ENCODE measurements around the gene TSC22D4. TPM values are rescaled to one million over a fixed set of nuclear protein-coding genes. Genes with fewer than 3 reads are reported as not detected.

Gene TSC22D4
- total and polyA plus RNA-seq, 5 donors from 2014 or later, result 22.2 to 113 (median 35.5) TPM

GRCh38 chr7:100490483-100491191 lies 11.6 kb upstream of the TSC22D4 start:
- Histone ChIP-seq H3K27me3 (ENCODE audit: control insufficient read depth, insufficient read depth, low read length) (no peaks in the 10 kb centered on the region), H3K27ac (ENCODE audit: insufficient read depth, low read length, poor library complexity, severe bottlenecking) (no peak overlapping the region), H3K4me1 (ENCODE audit: control insufficient read depth, insufficient read depth, low read length, poor library complexity, severe bottlenecking) (peaks cover 13% of the 10 kb centered on the region), H3K36me3 (ENCODE audit: control insufficient read depth, insufficient read depth, low read length) (no peaks in the 10 kb centered on the region), H3K4me3 (ENCODE audit: low read depth, low read length) (no peak overlapping the region), H3K9me3 (ENCODE audit: control insufficient read depth in 2 of 2, low read length in 2 of 2) (no peaks in the 10 kb centered on the region)
- ATAC-seq (ENCODE audit: low read depth in 2 of 2) (no peak), DNase-seq (no peak)
- H3K4me1 Mint-ChIP-seq, result peaks cover 0 to 33% (median 4%) of the 10 kb centered on the region in 4 donors
- H3K9me3 Mint-ChIP-seq, result no peaks in the 10 kb centered on the region
- no peak overlapping the region for H3K4me3 Mint-ChIP-seq
- H3K36me3 Mint-ChIP-seq, result no peaks in the 10 kb centered on the region
- H3K27ac Mint-ChIP-seq, result peak overlapping the region in 1 of 3 donors; percentile 46
- H3K27me3 Mint-ChIP-seq, result peaks cover 18% of the 10 kb centered on the region

DNA sequence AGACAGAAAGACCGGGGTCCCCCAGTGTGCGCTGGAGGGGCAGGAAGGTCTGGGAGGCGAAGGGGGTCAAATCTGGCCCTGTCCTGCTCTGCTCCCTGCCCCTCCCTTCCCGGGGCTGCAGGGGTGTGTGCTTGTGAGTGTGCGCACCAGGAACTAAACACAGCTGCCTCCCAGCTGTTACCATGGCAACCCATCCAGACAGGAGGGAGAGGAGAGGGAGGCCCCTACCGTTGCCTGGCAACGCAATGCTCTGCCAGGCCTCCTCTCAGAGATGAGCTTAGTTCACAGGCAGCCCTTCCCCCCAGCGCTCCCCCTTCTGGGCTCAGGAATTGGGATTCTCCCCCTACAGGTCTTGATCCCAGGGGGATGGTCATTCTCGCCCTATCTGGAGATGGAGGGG lies 10.8 kb upstream of the TSC22D4 start:
- Histone ChIP-seq H3K36me3 (ENCODE audit: control insufficient read depth, insufficient read depth, low read length) (no peaks in the 10 kb centered on the region), H3K4me3 (ENCODE audit: low read depth, low read length) (no peak overlapping the region), H3K4me1 (ENCODE audit: control insufficient read depth, insufficient read depth, low read length, poor library complexity, severe bottlenecking) (peaks cover 13% of the 10 kb centered on the region), H3K27ac (ENCODE audit: insufficient read depth, low read length, poor library complexity, severe bottlenecking) (no peak overlapping the region), H3K9me3 (ENCODE audit: control insufficient read depth in 2 of 2, low read length in 2 of 2) (no peaks in the 10 kb centered on the region), H3K27me3 (ENCODE audit: control insufficient read depth, insufficient read depth, low read length) (no peaks in the 10 kb centered on the region)
- DNase-seq (peak in 1 of 3 donors; percentile 62), ATAC-seq (ENCODE audit: low read depth in 2 of 2) (no peak)
- H3K4me1 Mint-ChIP-seq, result peaks cover 0 to 30% (median 4%) of the 10 kb centered on the region in 4 donors
- no peaks in the 10 kb centered on the region for H3K9me3 Mint-ChIP-seq
- peaks cover 12% of the 10 kb centered on the region for H3K27me3 Mint-ChIP-seq
- no peak overlapping the region for H3K4me3 Mint-ChIP-seq
- H3K27ac Mint-ChIP-seq, result no peak overlapping the region
- H3K36me3 Mint-ChIP-seq, result no peaks in the 10 kb centered on the region

GRCh38 chr7:100489121-100489520 lies 10.1 kb upstream of the TSC22D4 start:
- Mint-ChIP-seq H3K27ac (no peak overlapping the region), H3K9me3 (no peaks in the 10 kb centered on the region), H3K4me3 (no peak overlapping the region), H3K27me3 (peaks cover 10% of the 10 kb centered on the region), H3K4me1 (peaks cover 0 to 29% (median 4%) of the 10 kb centered on the region in 4 donors), H3K36me3 (no peaks in the 10 kb centered on the region)
- peaks cover 13% of the 10 kb centered on the region for H3K4me1 ChIP-seq (ENCODE audit: control insufficient read depth, insufficient read depth, low read length, poor library complexity, severe bottlenecking)
- H3K9me3 ChIP-seq (ENCODE audit: control insufficient read depth in 2 of 2, low read length in 2 of 2), result no peaks in the 10 kb centered on the region
- DNase-seq (no peak), ATAC-seq (ENCODE audit: low read depth in 2 of 2) (no peak)
- no peaks in the 10 kb centered on the region for H3K27me3 ChIP-seq (ENCODE audit: control insufficient read depth, insufficient read depth, low read length)
- no peak overlapping the region for H3K4me3 ChIP-seq (ENCODE audit: low read depth, low read length)
- H3K27ac ChIP-seq (ENCODE audit: insufficient read depth, low read length, poor library complexity, severe bottlenecking), result no peak overlapping the region
- H3K36me3 ChIP-seq (ENCODE audit: control insufficient read depth, insufficient read depth, low read length), result no peaks in the 10 kb centered on the region

GRCh38 chr7:100488333-100489095 lies 9.5 kb upstream of the TSC22D4 start:
- Mint-ChIP-seq H3K27ac (no peak overlapping the region), H3K4me1 (peaks cover 0 to 26% (median 4%) of the 10 kb centered on the region in 4 donors), H3K27me3 (peaks cover 10% of the 10 kb centered on the region), H3K36me3 (no peaks in the 10 kb centered on the region), H3K9me3 (no peaks in the 10 kb centered on the region), H3K4me3 (no peak overlapping the region)
- ATAC-seq (ENCODE audit: low read depth in 2 of 2) (no peak), DNase-seq (no peak)
- Histone ChIP-seq H3K36me3 (ENCODE audit: control insufficient read depth, insufficient read depth, low read length) (no peaks in the 10 kb centered on the region), H3K27ac (ENCODE audit: insufficient read depth, low read length, poor library complexity, severe bottlenecking) (no peak overlapping the region), H3K27me3 (ENCODE audit: control insufficient read depth, insufficient read depth, low read length) (no peaks in the 10 kb centered on the region), H3K4me3 (ENCODE audit: low read depth, low read length) (no peak overlapping the region), H3K9me3 (ENCODE audit: control insufficient read depth in 2 of 2, low read length in 2 of 2) (no peaks in the 10 kb centered on the region), H3K4me1 (ENCODE audit: control insufficient read depth, insufficient read depth, low read length, poor library complexity, severe bottlenecking) (peaks cover 10% of the 10 kb centered on the region)

DNA sequence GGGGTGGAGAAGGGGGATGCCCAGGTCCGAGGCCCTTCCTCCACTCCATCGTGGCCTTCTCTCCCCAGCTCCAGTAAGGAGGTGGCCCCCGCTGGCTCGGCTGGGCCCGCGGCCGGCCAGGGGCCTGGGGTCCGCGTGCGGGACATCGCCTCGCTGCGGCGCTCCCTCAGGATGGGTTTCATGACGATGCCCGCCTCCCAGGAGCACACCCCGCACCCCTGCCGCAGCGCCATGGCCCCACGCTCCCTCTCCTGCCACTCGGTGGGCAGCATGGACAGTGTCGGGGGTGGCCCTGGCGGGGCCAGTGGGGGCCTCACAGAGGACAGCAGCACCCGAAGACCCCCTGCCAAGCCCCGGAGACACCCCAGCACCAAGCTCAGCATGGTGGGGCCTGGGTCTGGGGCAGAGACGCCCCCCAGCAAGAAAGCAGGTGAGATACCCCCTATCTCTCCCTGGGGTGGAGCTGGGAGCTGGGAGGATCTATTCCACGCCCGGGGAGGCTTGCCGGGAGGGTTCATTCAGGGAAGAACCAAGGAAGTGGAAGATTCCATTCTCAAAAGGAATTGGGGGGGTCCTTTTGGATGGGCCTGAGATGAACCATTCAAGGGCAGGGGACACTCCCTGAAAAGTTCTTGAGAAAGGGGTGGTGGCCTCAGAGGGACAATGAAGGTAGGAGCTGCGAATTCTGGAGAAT lies 7.9 kb upstream of the TSC22D4 start:
- no peaks in the 10 kb centered on the region for H3K36me3 ChIP-seq (ENCODE audit: control insufficient read depth, insufficient read depth, low read length)
- H3K27ac Mint-ChIP-seq, result peak overlapping the region in 1 of 3 donors; percentile 83
- no peaks in the 10 kb centered on the region for H3K9me3 Mint-ChIP-seq
- no peak overlapping the region for H3K27ac ChIP-seq (ENCODE audit: insufficient read depth, low read length, poor library complexity, severe bottlenecking)
- H3K4me3 ChIP-seq (ENCODE audit: low read depth, low read length), result no peak overlapping the region
- ATAC-seq (ENCODE audit: low read depth in 2 of 2), result no peak
- no peaks in the 10 kb centered on the region for H3K36me3 Mint-ChIP-seq
- DNase-seq, result no peak
- H3K4me1 ChIP-seq (ENCODE audit: control insufficient read depth, insufficient read depth, low read length, poor library complexity, severe bottlenecking), result peaks cover 17% of the 10 kb centered on the region
- peaks cover 10% of the 10 kb centered on the region for H3K27me3 Mint-ChIP-seq
- peaks cover 0 to 25% (median 6%) of the 10 kb centered on the region in 4 donors for H3K4me1 Mint-ChIP-seq
- H3K9me3 ChIP-seq (ENCODE audit: control insufficient read depth in 2 of 2, low read length in 2 of 2), result no peaks in the 10 kb centered on the region
- no peak overlapping the region for H3K4me3 Mint-ChIP-seq
- no peaks in the 10 kb centered on the region for H3K27me3 ChIP-seq (ENCODE audit: control insufficient read depth, insufficient read depth, low read length)

DNA sequence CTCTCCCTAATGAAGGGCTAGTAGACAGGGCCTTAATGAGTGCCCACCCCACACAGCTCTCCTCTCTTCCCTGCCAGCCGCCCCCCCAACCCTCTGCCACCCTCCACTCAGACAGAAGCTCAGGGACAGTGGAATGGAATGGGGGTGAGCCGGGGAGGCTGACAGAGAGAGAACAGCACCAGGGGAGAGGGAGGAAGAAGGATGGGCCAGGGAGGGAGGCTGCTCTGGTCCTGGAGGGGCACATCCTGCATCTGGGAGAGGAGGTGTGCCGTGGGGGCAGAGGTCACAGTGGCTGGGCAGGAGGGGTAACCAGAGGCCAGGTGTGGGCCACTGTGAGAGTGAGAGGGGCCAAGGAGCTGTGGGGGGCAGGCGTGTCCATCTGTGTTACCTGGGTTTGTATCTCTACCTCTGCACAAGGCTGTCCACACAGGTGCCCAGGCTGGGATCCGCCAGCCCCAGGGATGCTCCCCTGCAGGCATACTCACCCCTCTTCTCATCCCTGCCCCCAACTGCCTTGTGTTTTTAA lies 7.2 kb upstream of the TSC22D4 start:
- peaks cover 0 to 30% (median 9%) of the 10 kb centered on the region in 4 donors for H3K4me1 Mint-ChIP-seq
- Histone ChIP-seq H3K4me3 (ENCODE audit: low read depth, low read length) (no peak overlapping the region), H3K9me3 (ENCODE audit: control insufficient read depth in 2 of 2, low read length in 2 of 2) (no peaks in the 10 kb centered on the region), H3K27ac (ENCODE audit: insufficient read depth, low read length, poor library complexity, severe bottlenecking) (no peak overlapping the region), H3K36me3 (ENCODE audit: control insufficient read depth, insufficient read depth, low read length) (no peaks in the 10 kb centered on the region), H3K27me3 (ENCODE audit: control insufficient read depth, insufficient read depth, low read length) (no peaks in the 10 kb centered on the region), H3K4me1 (ENCODE audit: control insufficient read depth, insufficient read depth, low read length, poor library complexity, severe bottlenecking) (peaks cover 17% of the 10 kb centered on the region)
- ATAC-seq (ENCODE audit: low read depth in 2 of 2), result no peak
- H3K36me3 Mint-ChIP-seq, result no peaks in the 10 kb centered on the region
- H3K27me3 Mint-ChIP-seq, result peaks cover 4% of the 10 kb centered on the region
- H3K4me3 Mint-ChIP-seq, result peak overlapping the region in 1 of 4 donors; percentile 74
- H3K27ac Mint-ChIP-seq, result peak overlapping the region in 2 of 3 donors; percentile 23 to 86
- no peaks in the 10 kb centered on the region for H3K9me3 Mint-ChIP-seq
- DNase-seq, result no peak

DNA sequence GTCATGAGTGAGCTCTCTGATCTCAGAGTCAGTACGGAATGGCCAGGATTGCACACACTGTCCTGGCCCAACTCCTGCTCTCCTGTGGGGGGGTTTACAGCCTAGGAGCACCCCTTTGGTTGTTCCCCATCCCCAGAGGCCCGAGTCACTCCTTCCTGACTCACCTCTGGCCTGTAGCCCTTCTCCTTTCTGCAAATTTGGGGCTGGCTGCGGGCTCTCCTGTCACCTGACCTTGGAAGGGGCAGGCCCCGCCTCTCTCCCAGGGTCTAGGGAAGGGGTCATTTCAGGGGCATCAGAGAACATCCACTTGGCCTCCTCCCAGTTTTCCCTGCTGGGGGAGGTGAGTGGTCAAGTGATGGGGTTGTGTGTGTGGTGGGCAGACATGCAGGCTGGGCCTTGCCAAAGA lies 6.5 kb upstream of the TSC22D4 start:
- no peaks in the 10 kb centered on the region for H3K36me3 ChIP-seq (ENCODE audit: control insufficient read depth, insufficient read depth, low read length)
- Mint-ChIP-seq H3K27ac (no peak overlapping the region), H3K4me1 (peaks cover 0 to 30% (median 9%) of the 10 kb centered on the region in 4 donors), H3K27me3 (peaks cover 4% of the 10 kb centered on the region), H3K4me3 (peak overlapping the region in 2 of 4 donors; percentile 56 to 74), H3K9me3 (no peaks in the 10 kb centered on the region), H3K36me3 (no peaks in the 10 kb centered on the region)
- DNase-seq (no peak), ATAC-seq (ENCODE audit: low read depth in 2 of 2) (no peak)
- H3K27ac ChIP-seq (ENCODE audit: insufficient read depth, low read length, poor library complexity, severe bottlenecking), result no peak overlapping the region
- H3K27me3 ChIP-seq (ENCODE audit: control insufficient read depth, insufficient read depth, low read length), result no peaks in the 10 kb centered on the region
- peaks cover 17% of the 10 kb centered on the region for H3K4me1 ChIP-seq (ENCODE audit: control insufficient read depth, insufficient read depth, low read length, poor library complexity, severe bottlenecking)
- no peaks in the 10 kb centered on the region for H3K9me3 ChIP-seq (ENCODE audit: control insufficient read depth in 2 of 2, low read length in 2 of 2)
- no peak overlapping the region for H3K4me3 ChIP-seq (ENCODE audit: low read depth, low read length)

Data from CD4-positive, CD25-positive, alpha-beta regulatory T cell (primary cell).